HK-2 (cell line): Measurements from ENCODE around the gene WDFY4.

Experiments
- DNase-seq: peaks from one replicate; pipeline ENCODE4 v3.0.0-alpha.2; 2018; ENCODE audit not compliant: unreplicated experiment

Gene WDFY4

GRCh38 chr10:48710647-48711275, 26.1 kb downstream of the WDFY4 start:
- no peak for DNase-seq

- DNase-seq: no peak
Observed at GRCh38 chr10:48711830-48712229, 27.2 kb downstream of the WDFY4 start.

- DNase-seq: no peak
Observed at GRCh38 chr10:48714088-48714487, 29.4 kb downstream of the WDFY4 start.

- no peak for DNase-seq
Observed at GRCh38 chr10:48716416-48716815, 31.7 kb downstream of the WDFY4 start.

GRCh38 chr10:48720611-48721010, 35.9 kb downstream of the WDFY4 start:
- DNase-seq: no peak

- DNase-seq: no peak
Observed at GRCh38 chr10:48722153-48723145, 37.8 kb downstream of the WDFY4 start.

GRCh38 chr10:48724127-48724526, 39.5 kb downstream of the WDFY4 start:
- DNase-seq: no peak

GRCh38 chr10:48725708-48726107, 41.0 kb downstream of the WDFY4 start:
- DNase-seq: no peak

GRCh38 chr10:48727866-48728265, 43.2 kb downstream of the WDFY4 start:
- no peak for DNase-seq

GRCh38 chr10:48729222-48729621, 44.5 kb downstream of the WDFY4 start:
- no peak for DNase-seq

GRCh38 chr10:48729941-48730457, 45.3 kb downstream of the WDFY4 start:
- no peak for DNase-seq

GRCh38 chr10:48731141-48731540, 46.5 kb downstream of the WDFY4 start:
- DNase-seq: no peak

GRCh38 chr10:48731654-48732053, 47.0 kb downstream of the WDFY4 start:
- no peak for DNase-seq

- DNase-seq: no peak
Observed at GRCh38 chr10:48733329-48733728, 48.7 kb downstream of the WDFY4 start.

- no peak for DNase-seq
Observed at GRCh38 chr10:48735836-48736390, 51.2 kb downstream of the WDFY4 start.

GRCh38 chr10:48736596-48736995, 51.9 kb downstream of the WDFY4 start:
- no peak for DNase-seq

- no peak for DNase-seq
Observed at GRCh38 chr10:48737886-48738285, 53.2 kb downstream of the WDFY4 start.

- DNase-seq: no peak
Observed at GRCh38 chr10:48739170-48739569, 54.5 kb downstream of the WDFY4 start.

GRCh38 chr10:48740015-48740707, 55.5 kb downstream of the WDFY4 start:
- DNase-seq: no peak

- DNase-seq: no peak
Observed at GRCh38 chr10:48740988-48741387, 56.3 kb downstream of the WDFY4 start.

- DNase-seq: no peak
Observed at GRCh38 chr10:48742891-48743860, 58.5 kb downstream of the WDFY4 start.
